Measurements from ENCODE around the gene HTRA3.

Gene HTRA3

GRCh38 chr4:8280158-8280875 is 10.8 kb downstream of the HTRA3 start:
- no peak for DNase-seq (ENCODE audit: low spot score)

GRCh38 chr4:8280876-8281440 is 11.4 kb downstream of the HTRA3 start:
- no peak for DNase-seq (ENCODE audit: low spot score)

GRCh38 chr4:8281519-8282133 is 12.1 kb downstream of the HTRA3 start:
- DNase-seq (ENCODE audit: low spot score): no peak

- DNase-seq (ENCODE audit: low spot score): no peak
These were observed 12.6 kb downstream of the HTRA3 start for GRCh38 chr4:8282134-8282641.

- no peak for DNase-seq (ENCODE audit: low spot score)
These were observed 13.2 kb downstream of the HTRA3 start for GRCh38 chr4:8282742-8283141.

GRCh38 chr4:8283161-8283560 is 13.6 kb downstream of the HTRA3 start:
- no peak for DNase-seq (ENCODE audit: low spot score)

- no peak for DNase-seq (ENCODE audit: low spot score)
These were observed 14.1 kb downstream of the HTRA3 start for GRCh38 chr4:8283631-8284121.

GRCh38 chr4:8284391-8284790 is 14.8 kb downstream of the HTRA3 start:
- no peak for DNase-seq (ENCODE audit: low spot score)

GRCh38 chr4:8285143-8285975 is 15.8 kb downstream of the HTRA3 start:
- no peak for DNase-seq (ENCODE audit: low spot score)

- no peak for DNase-seq (ENCODE audit: low spot score)
These were observed 16.6 kb downstream of the HTRA3 start for GRCh38 chr4:8285976-8286718.

- DNase-seq (ENCODE audit: low spot score): no peak
These were observed 17.3 kb downstream of the HTRA3 start for GRCh38 chr4:8286719-8287342.

- no peak for DNase-seq (ENCODE audit: low spot score)
These were observed 18.1 kb downstream of the HTRA3 start for GRCh38 chr4:8287343-8288280.

GRCh38 chr4:8289151-8289750 is 19.7 kb downstream of the HTRA3 start:
- no peak for DNase-seq (ENCODE audit: low spot score)

GRCh38 chr4:8289956-8290700 is 20.6 kb downstream of the HTRA3 start:
- DNase-seq (ENCODE audit: low spot score): no peak

- DNase-seq (ENCODE audit: low spot score): no peak
These were observed 21.1 kb downstream of the HTRA3 start for GRCh38 chr4:8290701-8290970.

- no peak for DNase-seq (ENCODE audit: low spot score)
These were observed 21.6 kb downstream of the HTRA3 start for GRCh38 chr4:8291036-8291682.

GRCh38 chr4:8291701-8292477 is 22.3 kb downstream of the HTRA3 start:
- DNase-seq (ENCODE audit: low spot score): no peak
